OCI-LY3 (cell line): ENCODE measurements around the gene BAHD1.

ENCODE experiments used
- EZH2phosphoT487 ChIP-seq: fragments of 200-600 bp; shearing (Covaris generic); IDR thresholded peaks from 2 replicates; pipeline ENCODE4 v1.6.1; 2018; ENCODE audit warnings: antibody characterized with exemption, mixed run types, low read depth
- TF ChIP-seq, protein P1 (sequence below): fragments of 200-600, 300-600 bp; sonication (generic); IDR thresholded peaks from 2 replicates; pipeline ENCODE4 v1.5.1; 2014; ENCODE audit warnings: antibody characterized with exemption, low read length, low read depth

DNA sequence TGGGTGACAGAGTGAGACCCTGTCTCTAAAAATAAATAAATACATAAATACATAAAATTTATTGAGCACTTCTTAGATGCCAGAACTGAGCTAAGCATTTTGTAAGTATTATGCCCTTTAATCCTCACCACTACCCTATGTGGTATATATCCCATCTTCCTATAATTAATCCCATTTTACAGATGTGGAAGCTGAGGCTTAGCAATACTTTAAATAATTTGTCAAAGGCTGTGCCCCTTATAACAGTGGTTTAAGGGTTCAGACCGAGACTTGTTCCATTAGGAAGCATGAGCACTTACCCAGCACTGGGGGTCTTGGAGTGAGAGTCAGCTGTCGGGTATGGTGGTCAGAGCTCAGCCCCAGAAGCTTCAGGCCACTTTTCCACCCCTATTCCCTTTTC lies 22.5 kb downstream of the BAHD1 start:
- TF ChIP-seq, protein P1, sequence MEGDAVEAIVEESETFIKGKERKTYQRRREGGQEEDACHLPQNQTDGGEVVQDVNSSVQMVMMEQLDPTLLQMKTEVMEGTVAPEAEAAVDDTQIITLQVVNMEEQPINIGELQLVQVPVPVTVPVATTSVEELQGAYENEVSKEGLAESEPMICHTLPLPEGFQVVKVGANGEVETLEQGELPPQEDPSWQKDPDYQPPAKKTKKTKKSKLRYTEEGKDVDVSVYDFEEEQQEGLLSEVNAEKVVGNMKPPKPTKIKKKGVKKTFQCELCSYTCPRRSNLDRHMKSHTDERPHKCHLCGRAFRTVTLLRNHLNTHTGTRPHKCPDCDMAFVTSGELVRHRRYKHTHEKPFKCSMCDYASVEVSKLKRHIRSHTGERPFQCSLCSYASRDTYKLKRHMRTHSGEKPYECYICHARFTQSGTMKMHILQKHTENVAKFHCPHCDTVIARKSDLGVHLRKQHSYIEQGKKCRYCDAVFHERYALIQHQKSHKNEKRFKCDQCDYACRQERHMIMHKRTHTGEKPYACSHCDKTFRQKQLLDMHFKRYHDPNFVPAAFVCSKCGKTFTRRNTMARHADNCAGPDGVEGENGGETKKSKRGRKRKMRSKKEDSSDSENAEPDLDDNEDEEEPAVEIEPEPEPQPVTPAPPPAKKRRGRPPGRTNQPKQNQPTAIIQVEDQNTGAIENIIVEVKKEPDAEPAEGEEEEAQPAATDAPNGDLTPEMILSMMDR: no peak
- TF ChIP-seq EZH2phosphoT487: no peak
